ENCODE results near the gene SYT14.
"Not testable (repeated sequence)": the region's sequence is repeated elsewhere in the genome, so short reads cannot be mapped to it uniquely, and the experiment has no call there.

The SYT14 gene

GRCh38 chr1:210159211-210159610 lies 221.2 kb downstream of the SYT14 start:
- no peak overlapping the region for H3K4me3 ChIP-seq (ENCODE audit: low read depth, low read length)
- TF ChIP-seq CTCF (IDR thresholded peaks at IDR 0.05; ENCODE audit: low read depth, low read length, missing control alignments) = no peak
- DNase-seq (ENCODE audit: low read depth) = no peak

- no peak overlapping the region for H3K4me3 ChIP-seq (ENCODE audit: low read depth, low read length)
- DNase-seq (ENCODE audit: low read depth) = no peak
- TF ChIP-seq CTCF (IDR thresholded peaks at IDR 0.05; ENCODE audit: low read depth, low read length, missing control alignments) = no peak
Measured at GRCh38 chr1:210170220-210170619, 232.2 kb downstream of the SYT14 start.

- TF ChIP-seq CTCF (IDR thresholded peaks at IDR 0.05; ENCODE audit: low read depth, low read length, missing control alignments) = no peak
- DNase-seq (ENCODE audit: low read depth) = no peak
- H3K4me3 ChIP-seq (ENCODE audit: low read depth, low read length) = no peak overlapping the region
Measured at GRCh38 chr1:210174133-210174532, 236.1 kb downstream of the SYT14 start.

GRCh38 chr1:210185063-210185462 lies 247.0 kb downstream of the SYT14 start:
- no peak for TF ChIP-seq CTCF (IDR thresholded peaks at IDR 0.05; ENCODE audit: low read depth, low read length, missing control alignments)
- no peak overlapping the region for H3K4me3 ChIP-seq (ENCODE audit: low read depth, low read length)
- DNase-seq (ENCODE audit: low read depth) = no peak

GRCh38 chr1:210187849-210188606 lies 250.0 kb downstream of the SYT14 start:
- DNase-seq (ENCODE audit: low read depth); H3K4me3 ChIP-seq (ENCODE audit: low read depth, low read length): not testable (repeated sequence)

- TF ChIP-seq CTCF (IDR thresholded peaks at IDR 0.05; ENCODE audit: low read depth, low read length, missing control alignments) = no peak
- no peak for DNase-seq (ENCODE audit: low read depth)
- no peak overlapping the region for H3K4me3 ChIP-seq (ENCODE audit: low read depth, low read length)
Measured at GRCh38 chr1:210189426-210189825, 251.4 kb downstream of the SYT14 start.

- DNase-seq (ENCODE audit: low read depth) = no peak
- no peak overlapping the region for H3K4me3 ChIP-seq (ENCODE audit: low read depth, low read length)
- TF ChIP-seq CTCF (IDR thresholded peaks at IDR 0.05; ENCODE audit: low read depth, low read length, missing control alignments) = no peak
Measured at GRCh38 chr1:210195635-210196160, 257.7 kb downstream of the SYT14 start.

- not testable (repeated sequence) for DNase-seq (ENCODE audit: low read depth)
Measured at GRCh38 chr1:210196266-210196665, 258.2 kb downstream of the SYT14 start.

More at GRCh38 chr1:210196266-210196665, 258.2 kb downstream of the SYT14 start:
- not testable (repeated sequence) for H3K4me3 ChIP-seq (ENCODE audit: low read depth, low read length)

All from GM12864 (cell line).